GM21423 (cell line): Measurements from ENCODE around the gene SLC29A4.
"Not testable (repeated sequence)": the region's sequence is repeated elsewhere in the genome, so short reads cannot be mapped to it uniquely, and the experiment has no call there.

Experiments
- ATAC-seq: cut with Tn5 transposase; IDR thresholded peaks from one replicate; pipeline ENCODE4 v1.9.1; 2021; ENCODE audit warnings: mild to moderate bottlenecking, moderate library complexity; ENCODE audit not compliant: unreplicated experiment

The SLC29A4 gene, protein sequence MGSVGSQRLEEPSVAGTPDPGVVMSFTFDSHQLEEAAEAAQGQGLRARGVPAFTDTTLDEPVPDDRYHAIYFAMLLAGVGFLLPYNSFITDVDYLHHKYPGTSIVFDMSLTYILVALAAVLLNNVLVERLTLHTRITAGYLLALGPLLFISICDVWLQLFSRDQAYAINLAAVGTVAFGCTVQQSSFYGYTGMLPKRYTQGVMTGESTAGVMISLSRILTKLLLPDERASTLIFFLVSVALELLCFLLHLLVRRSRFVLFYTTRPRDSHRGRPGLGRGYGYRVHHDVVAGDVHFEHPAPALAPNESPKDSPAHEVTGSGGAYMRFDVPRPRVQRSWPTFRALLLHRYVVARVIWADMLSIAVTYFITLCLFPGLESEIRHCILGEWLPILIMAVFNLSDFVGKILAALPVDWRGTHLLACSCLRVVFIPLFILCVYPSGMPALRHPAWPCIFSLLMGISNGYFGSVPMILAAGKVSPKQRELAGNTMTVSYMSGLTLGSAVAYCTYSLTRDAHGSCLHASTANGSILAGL

DNA sequence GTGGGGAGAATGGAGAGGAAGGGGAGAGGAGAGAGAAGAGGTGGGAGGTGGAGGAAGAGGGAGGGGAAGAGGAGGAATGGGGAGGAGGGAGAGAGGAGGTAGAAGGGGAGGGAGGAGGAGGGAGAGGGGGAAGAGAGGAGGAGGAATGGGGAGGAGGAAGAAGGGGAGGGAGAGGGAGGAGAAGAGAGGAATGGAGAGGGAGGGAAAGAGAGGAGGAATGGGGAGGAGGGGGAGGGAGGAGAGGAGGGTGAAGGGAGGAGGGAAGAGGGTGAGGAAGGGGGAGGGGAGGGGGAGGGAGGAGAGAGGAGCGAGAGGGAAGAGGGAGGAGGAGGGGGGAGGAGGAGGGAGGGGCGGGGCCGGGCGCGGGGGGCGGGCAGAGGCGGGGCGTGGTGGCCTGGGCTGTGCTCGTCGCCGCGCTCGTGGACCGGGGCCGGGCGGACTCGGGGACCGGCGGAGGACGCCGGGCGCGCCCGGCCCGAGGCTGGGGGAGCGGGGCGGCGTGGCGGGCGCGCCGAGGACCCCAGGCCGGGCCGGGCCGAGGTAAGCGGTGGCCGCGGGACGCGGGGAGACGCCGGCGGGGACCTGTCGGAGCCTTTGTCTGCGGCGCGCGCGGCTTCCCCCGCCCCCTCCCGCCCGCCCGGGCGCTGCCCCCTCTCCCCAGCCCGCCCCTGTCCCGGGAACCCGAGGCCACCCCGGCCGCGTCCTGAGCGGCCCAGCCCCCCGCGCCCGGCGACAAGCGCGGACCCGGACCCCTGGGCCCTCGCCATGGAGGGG, at the start of gene SLC29A4:
Gene SLC29A4, plus strand, starts transcription at position 401 of the 774 bp plus-strand sequence. CDS start 4,874 bp downstream, outside the sequence.
- ATAC-seq, result no peak

DNA sequence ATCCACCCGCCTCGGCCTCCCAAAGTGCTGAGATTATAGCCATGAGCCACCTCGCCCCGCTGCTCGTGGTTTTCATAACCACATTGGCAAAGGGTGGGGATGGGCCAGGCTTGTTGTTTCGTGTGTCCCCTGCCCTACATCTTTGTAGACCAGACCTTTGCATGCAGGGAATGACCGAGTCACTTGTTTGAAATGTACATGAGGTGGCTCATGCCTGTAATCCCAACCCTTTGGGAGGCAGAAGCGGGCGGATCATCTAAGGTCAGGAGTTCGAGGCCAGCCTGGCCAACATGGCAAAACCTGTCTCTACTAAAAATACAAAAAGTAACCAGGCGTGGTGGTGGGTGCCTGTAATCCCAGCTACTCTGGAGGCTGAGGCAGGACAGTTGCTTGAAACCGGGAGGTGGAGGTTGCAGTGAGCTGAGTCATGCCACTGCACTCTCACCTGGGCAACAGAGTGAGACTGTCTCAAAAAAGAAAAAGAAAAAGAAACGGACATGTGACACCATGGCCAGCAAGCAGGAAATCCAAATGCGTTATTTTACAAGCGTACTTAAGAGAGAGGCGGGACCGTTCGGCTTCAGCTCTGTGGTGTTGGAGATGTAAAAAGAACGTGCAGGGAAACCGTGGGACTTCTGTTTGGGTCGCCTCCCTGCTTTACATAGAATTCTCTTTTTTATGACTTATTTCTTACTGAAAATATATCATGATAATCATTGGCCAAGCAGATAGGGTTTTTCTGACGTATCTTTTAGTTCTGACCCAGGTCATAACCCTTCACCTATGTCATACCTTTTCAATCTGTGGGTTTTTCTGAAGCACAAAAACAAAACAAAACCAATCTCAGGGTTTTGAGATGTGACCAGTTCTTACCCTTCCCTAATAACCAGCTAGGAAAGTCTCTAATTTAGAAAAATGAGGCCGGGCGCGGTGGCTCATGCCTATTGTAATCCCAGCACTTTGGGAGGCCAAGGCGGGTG, 47.6 kb upstream of the SLC29A4 start:
- ATAC-seq, result peak; percentile 29

DNA sequence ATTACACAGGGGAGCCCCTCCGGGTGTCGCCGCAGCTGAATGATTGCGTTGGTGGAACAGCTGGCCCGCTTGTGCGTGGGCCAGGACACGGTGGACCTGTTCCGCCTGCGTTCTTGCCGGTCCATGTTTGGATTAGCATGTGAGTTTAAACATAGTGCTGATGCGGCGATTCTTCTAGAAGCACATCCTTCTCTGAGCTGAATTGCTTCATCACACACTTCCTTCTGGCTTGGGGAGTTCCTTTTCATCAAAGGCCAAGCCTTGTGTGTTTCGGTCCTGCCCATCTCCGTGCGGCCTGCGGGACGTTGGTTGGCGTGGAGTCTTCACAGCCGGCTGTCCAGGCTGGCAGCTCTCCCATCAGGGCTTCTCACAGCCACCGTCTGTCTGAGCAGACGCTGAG, 45.5 kb upstream of the SLC29A4 start:
- no peak for ATAC-seq

DNA sequence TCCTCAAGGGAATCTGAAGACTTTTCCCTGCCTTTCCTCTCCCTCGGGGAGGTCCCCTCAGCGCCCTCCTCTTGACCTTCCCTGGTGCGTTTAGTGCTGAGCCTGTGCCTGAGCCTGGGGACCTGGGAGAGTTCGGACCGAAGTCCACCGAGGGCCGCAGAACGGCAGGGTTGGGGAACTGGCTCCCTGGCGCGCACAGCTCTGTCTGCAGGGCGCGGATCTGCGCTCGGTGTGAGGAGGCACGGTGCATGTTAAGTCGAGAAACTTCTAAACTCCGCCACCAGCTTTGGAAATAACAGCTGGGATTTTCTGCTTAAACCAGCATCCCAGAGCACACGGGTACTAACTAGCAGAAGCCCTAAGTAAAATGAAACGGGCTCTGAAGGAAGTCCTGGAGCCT, 44.2 kb upstream of the SLC29A4 start:
- ATAC-seq, result no peak

DNA sequence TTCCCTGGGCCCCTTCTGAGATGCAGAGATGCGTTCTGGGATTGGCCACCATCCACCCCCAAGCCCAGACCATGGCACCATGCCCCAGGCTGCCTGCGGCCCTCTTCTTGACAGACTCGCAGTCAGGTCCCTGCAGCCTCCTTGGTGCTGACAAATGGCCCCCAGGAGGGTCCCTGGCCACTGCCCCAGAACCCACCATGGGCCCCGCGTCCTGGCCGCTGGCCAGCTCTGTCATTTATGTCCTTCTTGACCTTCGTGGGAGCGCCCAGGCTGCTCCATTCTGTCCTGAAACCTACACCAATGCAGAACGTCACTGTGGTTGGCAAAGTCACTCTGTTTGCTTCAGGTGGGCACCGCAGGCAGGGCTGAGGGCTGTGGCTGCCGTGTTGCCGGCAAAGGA, 39.5 kb upstream of the SLC29A4 start:
- ATAC-seq, result no peak

DNA sequence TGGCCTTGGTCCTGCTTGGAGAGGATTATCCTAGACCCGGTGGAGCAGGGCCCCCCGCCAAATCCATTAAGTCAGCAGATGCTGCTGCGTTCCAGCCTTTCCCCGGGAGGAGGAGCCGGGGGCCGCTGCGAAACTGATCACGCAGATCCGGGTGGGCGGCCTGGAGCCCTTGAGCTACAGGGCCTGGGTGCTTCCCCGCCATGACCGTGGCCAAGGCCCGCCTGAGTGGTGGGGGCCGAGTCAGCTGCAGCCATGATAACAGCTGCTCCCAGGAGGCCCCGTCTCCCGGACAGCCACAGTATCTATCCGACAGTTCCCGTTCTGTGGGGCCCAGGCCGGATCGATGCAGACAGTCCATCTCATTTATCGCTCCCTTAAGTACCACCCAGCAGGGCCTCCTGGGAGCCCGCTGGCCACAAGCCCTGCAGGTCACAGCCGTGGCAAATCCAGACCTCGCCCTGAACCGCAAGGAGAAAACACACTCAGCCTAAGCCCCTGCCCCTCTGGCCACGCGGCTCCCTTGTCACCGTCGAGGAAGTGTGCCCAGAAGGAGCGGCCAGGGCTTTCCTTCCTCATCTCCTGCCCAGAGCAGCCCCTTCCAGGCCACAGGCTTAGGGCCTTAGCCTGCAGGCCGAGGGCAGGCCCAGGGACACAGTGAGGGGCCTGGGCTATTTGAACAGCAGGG, 34.4 kb upstream of the SLC29A4 start:
- no peak for ATAC-seq

DNA sequence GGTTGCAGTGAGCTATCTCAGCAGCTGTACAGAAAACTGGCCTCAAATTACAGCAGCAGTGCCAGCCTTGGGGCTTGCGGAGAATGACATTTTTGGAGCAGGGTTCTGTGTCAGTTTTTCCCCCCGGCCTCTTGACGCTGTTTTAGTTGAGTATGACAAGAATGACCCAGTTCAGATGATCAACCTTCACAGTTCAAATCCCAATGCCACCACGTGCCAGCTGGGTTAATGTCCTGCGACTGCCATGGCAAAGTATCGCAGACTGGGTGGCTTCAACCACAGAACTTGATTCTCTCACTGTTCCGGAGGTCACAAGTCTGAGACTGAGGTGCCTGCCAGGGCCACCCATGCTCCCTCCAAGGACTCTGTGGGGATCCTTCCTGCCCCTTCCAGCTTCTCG, 32.0 kb upstream of the SLC29A4 start:
- not testable (repeated sequence) for ATAC-seq

DNA sequence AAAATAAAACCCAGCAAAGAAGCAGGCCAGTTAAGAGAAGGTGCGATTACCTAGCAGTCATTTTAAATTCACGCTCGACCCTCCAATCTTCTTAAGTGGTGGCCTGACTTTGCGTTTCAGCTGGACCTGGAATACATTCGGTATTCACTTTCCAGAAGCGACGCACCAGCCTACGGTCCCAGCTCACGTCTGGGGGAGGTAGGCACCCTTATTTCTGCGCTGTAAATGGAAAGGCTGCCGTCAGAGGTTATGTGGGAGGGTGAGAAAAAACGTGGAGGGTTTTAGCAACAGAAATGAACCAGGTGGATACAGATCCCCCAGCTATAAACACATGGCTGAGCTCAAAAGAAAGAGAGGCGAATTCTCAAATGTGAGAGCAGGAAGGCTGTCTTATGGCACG, 29.2 kb upstream of the SLC29A4 start:
- not testable (repeated sequence) for ATAC-seq

DNA sequence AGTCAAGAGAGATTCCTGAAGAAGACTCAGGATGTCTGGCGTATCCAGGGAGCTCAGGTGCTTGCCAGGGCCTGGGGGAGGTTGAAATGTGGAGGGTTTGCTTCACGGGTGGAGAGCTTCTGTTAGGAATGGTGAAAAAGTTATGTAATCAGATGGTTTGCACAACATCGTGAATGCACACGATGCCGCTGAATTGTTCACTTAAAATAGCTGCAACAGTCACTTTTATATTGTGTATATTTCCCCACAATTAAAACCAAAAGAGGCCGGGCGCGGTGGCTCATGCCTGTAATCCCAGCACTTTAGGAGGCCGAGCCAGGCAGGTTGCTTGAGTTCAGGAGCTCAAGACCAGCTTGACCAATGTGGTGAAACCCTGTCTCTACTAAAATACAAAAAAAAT, 28.4 kb upstream of the SLC29A4 start:
- ATAC-seq, result not testable (repeated sequence)

DNA sequence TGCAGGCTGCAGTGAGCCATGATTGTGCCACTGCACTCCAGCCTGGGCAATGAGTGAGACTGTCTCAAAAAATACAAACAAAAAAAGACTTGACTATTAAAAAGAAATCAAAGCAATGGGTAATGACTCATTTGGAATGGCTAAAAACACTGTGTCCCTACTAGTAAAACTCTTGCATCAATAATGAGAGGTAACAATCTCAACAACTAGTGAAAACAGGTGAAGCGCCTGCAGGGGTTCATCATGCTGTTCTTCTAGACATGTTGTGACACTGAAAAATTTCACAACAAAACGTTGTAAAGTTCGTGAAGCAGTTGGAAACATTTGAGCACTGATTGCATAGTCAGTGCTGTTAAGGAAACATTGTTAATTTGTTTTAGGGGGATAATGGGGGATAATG, 26.9 kb upstream of the SLC29A4 start:
- no peak for ATAC-seq

DNA sequence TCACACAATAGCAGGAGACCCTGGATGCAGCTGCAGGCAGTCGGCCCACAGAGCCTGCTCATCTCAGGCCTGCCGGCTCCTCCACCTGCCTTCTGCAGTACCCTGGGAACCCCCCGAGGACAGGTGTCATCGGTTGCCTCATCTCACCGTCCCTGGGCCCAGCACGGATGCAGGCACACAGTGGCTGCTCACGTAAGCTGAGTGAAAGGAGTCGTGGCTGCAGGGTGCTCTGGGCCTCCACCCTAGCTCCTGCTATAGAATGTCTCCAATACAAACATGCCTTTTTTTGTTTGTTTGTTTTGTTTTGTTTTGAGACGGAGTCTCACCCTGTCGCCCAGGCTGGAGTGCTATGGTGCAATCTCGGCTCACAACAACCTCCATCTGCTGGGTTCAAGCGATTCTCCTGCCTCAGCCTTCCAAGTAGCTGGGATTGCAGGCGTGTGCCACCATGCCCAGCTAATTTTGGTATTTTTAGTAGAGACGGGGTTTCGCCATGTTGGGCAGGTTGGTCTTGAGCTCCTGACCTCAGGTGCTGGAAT, 22.1 kb upstream of the SLC29A4 start:
- not testable (repeated sequence) for ATAC-seq

DNA sequence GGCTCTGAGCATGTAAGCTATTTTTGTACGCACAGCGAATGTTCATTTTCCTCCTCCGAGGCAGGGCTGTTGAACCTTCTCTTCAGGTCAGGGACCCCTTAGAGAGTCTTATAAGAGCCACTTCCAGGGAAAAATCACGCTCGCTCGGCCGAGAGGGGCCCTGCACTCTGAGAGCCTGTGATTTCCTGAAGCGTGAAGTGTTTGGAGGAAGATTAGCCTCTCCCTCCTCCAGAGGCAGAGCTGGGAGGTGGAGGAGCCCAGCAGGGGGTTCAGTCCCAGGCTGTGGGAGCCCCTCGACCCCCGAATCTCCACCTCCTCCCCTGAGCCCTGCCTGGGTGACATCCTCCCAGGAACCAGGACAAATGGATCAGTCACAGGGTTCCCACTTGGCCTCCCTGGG, 19.7 kb upstream of the SLC29A4 start:
- not testable (repeated sequence) for ATAC-seq

DNA sequence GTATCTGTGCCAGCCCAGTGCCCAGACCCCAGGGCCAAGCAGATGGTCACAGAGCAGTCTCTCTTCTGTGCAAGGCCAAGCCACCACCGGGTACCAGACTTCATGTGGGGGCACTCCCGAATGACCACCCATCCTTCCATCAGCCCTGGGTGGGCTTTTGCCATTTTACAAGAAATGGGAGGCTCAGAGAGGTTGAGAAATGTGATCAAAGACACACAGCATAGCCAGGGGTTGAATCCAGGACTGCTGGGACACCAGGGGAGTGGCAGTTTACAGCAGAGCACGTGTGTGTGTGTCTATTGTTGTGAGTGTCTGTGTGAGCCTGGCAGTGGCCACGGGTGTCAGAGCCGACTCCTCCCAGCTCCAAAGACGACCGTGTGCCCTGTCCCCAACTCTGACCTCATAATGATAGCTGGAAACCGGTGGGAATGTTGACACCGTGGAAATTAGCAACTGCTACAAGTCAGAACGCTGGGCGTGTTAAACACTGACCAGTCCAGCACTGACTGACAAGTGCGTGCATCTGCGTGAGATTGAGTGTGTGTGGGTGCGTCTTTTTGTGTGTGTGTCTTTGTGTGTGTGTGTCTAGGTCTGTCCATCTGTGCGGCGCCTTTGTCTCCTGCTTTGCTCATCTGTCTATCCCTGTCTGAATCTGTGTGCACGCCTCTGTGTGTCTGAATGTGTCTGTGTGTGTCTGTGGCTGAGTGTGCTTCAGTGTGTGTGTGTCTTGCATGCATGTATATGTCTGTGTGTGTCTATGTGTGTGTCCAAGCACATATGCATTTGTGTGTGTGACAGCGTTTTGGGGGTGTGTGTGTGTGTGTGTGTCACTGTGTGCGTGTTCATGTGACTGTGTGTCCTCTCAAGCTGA, 17.2 kb upstream of the SLC29A4 start:
- ATAC-seq, result no peak

DNA sequence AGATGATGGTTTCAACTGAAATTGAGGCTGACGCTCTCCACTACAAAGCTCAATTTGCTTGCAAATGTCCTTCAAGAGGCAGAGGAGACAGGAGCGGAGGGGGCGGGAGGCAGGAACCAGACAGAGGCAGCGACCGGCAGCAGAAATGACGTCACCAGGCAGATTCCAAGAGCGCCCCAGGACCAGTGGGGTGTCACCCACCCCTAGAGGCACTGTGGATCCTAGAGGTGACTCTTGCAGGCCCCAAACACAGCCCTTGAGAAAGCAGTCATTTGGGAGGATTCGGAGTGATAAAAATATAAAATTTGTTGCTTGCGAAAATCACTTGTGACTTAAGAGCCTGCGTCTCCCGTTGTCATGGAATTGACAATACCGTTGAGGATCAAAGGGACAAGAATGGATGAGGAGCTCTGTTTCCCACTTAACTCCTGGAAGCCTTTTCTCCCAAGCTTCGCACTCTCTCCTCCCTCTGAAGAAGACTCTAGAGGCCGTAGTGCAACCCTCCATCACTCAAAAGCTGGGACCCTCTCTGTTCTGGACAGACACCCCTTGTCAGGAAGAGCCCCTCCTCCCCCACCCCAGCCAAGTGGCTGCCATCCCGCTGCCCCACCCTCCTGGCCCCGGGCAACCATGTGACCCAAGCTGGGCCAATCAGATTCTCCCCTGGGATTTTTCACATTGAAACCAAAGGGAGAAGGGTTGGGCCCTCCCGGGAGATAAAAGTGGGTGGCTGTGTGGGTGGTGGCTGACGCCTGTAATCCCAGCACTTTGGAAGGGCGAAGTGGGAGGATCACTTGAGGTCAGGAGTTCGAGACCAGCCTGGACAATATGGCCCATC, 16.3 kb upstream of the SLC29A4 start:
- ATAC-seq, result no peak

DNA sequence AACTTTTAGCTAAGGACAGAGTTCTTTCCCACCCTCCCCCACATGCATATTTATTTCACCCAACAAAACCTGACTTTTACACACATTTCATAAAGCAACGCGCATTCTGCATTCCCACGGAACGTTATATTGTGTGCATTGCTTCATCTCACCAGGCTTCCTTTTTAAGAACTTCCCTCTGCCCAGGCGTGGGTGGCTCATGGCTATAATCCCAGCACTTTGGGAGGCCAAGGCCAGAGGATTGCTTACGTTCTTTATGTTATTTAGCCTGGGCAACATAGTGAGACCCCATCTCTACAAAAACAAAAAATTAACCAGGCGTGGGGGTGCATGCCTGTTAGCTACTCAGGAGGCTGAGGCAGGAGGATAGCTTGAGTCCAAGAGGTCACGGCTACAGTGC, 14.9 kb upstream of the SLC29A4 start:
- ATAC-seq, result not testable (repeated sequence)

DNA sequence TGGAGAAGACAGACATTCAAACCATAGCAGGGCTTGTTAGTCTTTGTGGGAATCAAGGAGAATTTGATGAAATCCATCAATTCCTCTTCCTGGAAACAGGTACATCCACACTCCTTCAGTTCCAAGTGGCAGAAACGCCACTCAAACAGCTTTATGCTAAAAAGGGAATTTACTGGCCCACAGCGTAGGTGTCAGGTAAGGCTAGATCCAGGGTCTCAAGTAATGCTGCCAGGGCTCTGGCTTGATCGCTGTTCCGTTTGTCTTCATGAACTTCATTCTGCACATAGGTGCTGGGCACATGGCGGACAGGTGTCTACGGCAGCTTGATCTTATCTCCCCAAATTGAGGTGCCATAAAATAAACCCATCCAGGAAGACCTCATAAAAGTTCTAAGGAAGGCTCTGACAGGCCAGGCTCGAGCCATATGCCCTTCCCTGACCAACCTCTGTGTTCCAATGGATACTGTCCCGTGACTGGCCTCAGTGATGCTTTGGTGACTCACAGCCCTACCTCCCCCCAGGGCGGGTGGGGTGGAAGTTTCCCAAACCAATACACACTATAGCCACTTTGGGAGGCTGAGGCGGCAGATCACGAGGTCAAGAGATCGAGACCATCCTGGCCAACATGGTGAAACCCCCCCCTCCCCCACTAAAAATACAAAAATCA, 12.6 kb upstream of the SLC29A4 start:
- not testable (repeated sequence) for ATAC-seq

DNA sequence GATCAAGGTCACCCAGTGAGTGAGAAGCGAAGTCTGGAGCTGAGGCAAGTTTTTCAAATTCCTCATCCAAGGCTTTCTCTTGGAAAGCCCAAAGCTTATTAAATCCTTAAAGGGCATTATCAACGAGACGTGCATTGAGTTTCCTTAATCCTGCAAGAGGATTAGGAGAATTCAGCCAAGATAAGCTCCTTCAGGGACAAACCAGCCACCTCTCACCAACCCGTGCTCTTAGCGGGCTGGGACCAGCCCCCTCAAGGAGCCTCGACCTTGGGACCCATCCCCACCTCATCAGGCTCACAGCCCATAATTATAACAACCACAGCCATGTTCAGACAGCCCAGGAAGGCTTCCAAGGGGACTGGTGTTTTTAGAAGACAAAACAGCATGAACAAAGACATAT, 12.0 kb upstream of the SLC29A4 start:
- ATAC-seq, result no peak
